Fibroblast of skin of abdomen (primary cell): ENCODE measurements around the gene ABHD15.
A peak's percentile ranks its signal among the peaks of the same experiment; 100 is the strongest.

Experiments
- DNase-seq: peaks from one replicate; pipeline ENCODE4 v3.0.0-alpha.2; 2013

The ABHD15 gene

GRCh38 chr17:29582254-29582765 is 15.5 kb upstream of the ABHD15 start:
- DNase-seq: no peak

GRCh38 chr17:29581583-29582253 is 14.9 kb upstream of the ABHD15 start:
- no peak for DNase-seq

- DNase-seq: peak; percentile 77
These were observed 13.3 kb upstream of the ABHD15 start for GRCh38 chr17:29579866-29580771.

GRCh38 chr17:29578626-29579485 is 12.0 kb upstream of the ABHD15 start:
- DNase-seq: no peak

GRCh38 chr17:29577385-29578211 is 10.8 kb upstream of the ABHD15 start:
- no peak for DNase-seq

GRCh38 chr17:29577001-29577370 is 10.1 kb upstream of the ABHD15 start:
- no peak for DNase-seq

- DNase-seq: no peak
These were observed 9.6 kb upstream of the ABHD15 start for GRCh38 chr17:29576214-29577000.

GRCh38 chr17:29575511-29576213 is 8.8 kb upstream of the ABHD15 start:
- no peak for DNase-seq

GRCh38 chr17:29574732-29575510 is 8.1 kb upstream of the ABHD15 start:
- no peak for DNase-seq

GRCh38 chr17:29573871-29574731 is 7.3 kb upstream of the ABHD15 start:
- DNase-seq: no peak

- no peak for DNase-seq
These were observed 6.7 kb upstream of the ABHD15 start for GRCh38 chr17:29573558-29573869.

- DNase-seq: peak; percentile 54
These were observed 6.1 kb upstream of the ABHD15 start for GRCh38 chr17:29572691-29573557.

- no peak for DNase-seq
These were observed 5.2 kb upstream of the ABHD15 start for GRCh38 chr17:29571883-29572681.

GRCh38 chr17:29571486-29571882 is 4.6 kb upstream of the ABHD15 start:
- DNase-seq: no peak

- DNase-seq: no peak
These were observed 3.7 kb upstream of the ABHD15 start for GRCh38 chr17:29570521-29570920.

GRCh38 chr17:29569245-29569950 is 2.6 kb upstream of the ABHD15 start:
- no peak for DNase-seq
